Stimulated activated CD4-positive, alpha-beta T cell treated with anti-CD3 and anti-CD28 coated beads, Interleukin-1b, Interleukin-23, amount 100 ng/mL, for 1 hour (primary cell): ENCODE results near the gene UNK.
"Not testable (repeated sequence)": the region's sequence is repeated elsewhere in the genome, so short reads cannot be mapped to it uniquely, and the experiment has no call there.

Source experiments
- DNase-seq, 2 donors: peaks; one replicate each; pipeline ENCODE4 v3.0.0-alpha.2; 2020; ENCODE audit warnings: low read depth in 2 of 2

UNK gene

GRCh38 chr17:75754378-75755204 lies 30.0 kb upstream of the UNK start:
- no peak for DNase-seq

- DNase-seq: no peak
Measured at GRCh38 chr17:75755205-75755901, 29.3 kb upstream of the UNK start.

- no peak for DNase-seq
Measured at GRCh38 chr17:75755990-75756389, 28.6 kb upstream of the UNK start.

- DNase-seq: no peak
Measured at GRCh38 chr17:75756451-75757085, 28.0 kb upstream of the UNK start.

- no peak for DNase-seq
Measured at GRCh38 chr17:75757086-75757681, 27.4 kb upstream of the UNK start.

- DNase-seq: no peak
Measured at GRCh38 chr17:75758131-75758905, 26.3 kb upstream of the UNK start.

GRCh38 chr17:75759457-75759856 lies 25.1 kb upstream of the UNK start:
- DNase-seq: no peak

- not testable (repeated sequence) for DNase-seq
Measured at GRCh38 chr17:75759978-75760640, 24.5 kb upstream of the UNK start.

GRCh38 chr17:75762513-75763268 lies 21.9 kb upstream of the UNK start:
- no peak for DNase-seq

- no peak for DNase-seq
Measured at GRCh38 chr17:75763269-75763607, 21.4 kb upstream of the UNK start.

- no peak for DNase-seq
Measured at GRCh38 chr17:75763613-75764416, 20.8 kb upstream of the UNK start.

- no peak for DNase-seq
Measured at GRCh38 chr17:75764417-75764710, 20.2 kb upstream of the UNK start.

GRCh38 chr17:75764711-75765421 lies 19.7 kb upstream of the UNK start, which contains the start of gene GALK1:
Gene GALK1, minus strand, starts transcription at chr17:75765192. Its CDS starts 56 bp downstream, at chr17:75765136.
- DNase-seq: peak; percentile 42 to 54

- DNase-seq: no peak
Measured at GRCh38 chr17:75765981-75766380, 18.6 kb upstream of the UNK start.

GRCh38 chr17:75767881-75768280 lies 16.7 kb upstream of the UNK start:
- no peak for DNase-seq

- no peak for DNase-seq
Measured at GRCh38 chr17:75769536-75769935, 15.1 kb upstream of the UNK start.

GRCh38 chr17:75771334-75772281 lies 13.0 kb upstream of the UNK start:
- DNase-seq: no peak
